NB4 (cell line): ENCODE data around the gene SYP.
"Not testable (repeated sequence)": the region's sequence is repeated elsewhere in the genome, so short reads cannot be mapped to it uniquely, and the experiment has no call there.

Experiments
- DNase-seq: peaks from one replicate; pipeline ENCODE4 v3.0.0; 2010; ENCODE audit warnings: low read depth
- H3K4me3 ChIP-seq: one replicate; pipeline ENCODE4 v1.5.1; 2011; ENCODE audit warnings: mild to moderate bottlenecking, low read depth, low read length, moderate library complexity
- CTCF ChIP-seq: IDR thresholded peaks from one replicate; pipeline ENCODE4 v1.5.1; 2012; ENCODE audit warnings: low read depth, low read length
- MYC ChIP-seq: IDR thresholded peaks from 2 replicates; pipeline ENCODE4 v1.6.1; 2011; ENCODE audit warnings: low read depth, low read length
- POLR2A ChIP-seq: IDR thresholded peaks from 2 replicates; pipeline ENCODE4 v1.6.1; 2011; ENCODE audit warnings: mild to moderate bottlenecking; ENCODE audit not compliant: insufficient read length; ENCODE audit errors: extremely low read depth
- TF ChIP-seq, protein P1 (sequence below): IDR thresholded peaks from 2 replicates; pipeline ENCODE4 v1.6.1; 2011; ENCODE audit warnings: low read depth, low read length

The SYP gene

DNA sequence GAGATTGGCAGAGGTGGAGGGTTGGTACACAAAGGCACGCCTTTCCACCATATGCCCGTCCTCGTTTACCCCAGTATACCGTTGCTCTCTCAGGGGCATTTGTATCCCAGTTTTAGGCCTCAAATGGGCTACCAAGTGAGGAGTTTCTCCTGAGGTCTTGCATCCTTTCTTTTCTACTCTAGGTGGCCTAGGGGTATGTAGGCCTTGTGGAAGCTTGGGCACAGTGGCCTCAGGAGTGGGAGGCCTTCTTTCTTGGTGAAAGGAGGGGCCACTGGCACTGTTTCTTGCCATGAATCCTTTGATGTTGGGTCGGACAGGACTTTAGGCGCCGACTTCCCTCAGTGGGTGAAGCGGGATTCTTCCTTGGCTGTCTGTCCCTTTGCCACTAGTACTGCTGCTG is 52.7 kb downstream of the SYP start:
- H3K4me3 ChIP-seq: no peak overlapping the region
- no peak for TF ChIP-seq MYC
- TF ChIP-seq, protein P1, sequence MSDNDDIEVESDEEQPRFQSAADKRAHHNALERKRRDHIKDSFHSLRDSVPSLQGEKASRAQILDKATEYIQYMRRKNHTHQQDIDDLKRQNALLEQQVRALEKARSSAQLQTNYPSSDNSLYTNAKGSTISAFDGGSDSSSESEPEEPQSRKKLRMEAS: no peak
- no peak for TF ChIP-seq CTCF
- no peak for TF ChIP-seq POLR2A
- DNase-seq: no peak

- DNase-seq, H3K4me3 ChIP-seq: not testable (repeated sequence)
Measured at GRCh38 chrX:49143154-49143553, 56.8 kb downstream of the SYP start.

- peak; percentile 27 for TF ChIP-seq CTCF
- peak; percentile 41 for DNase-seq
Measured at GRCh38 chrX:49142264-49142663, 57.7 kb downstream of the SYP start.

DNA sequence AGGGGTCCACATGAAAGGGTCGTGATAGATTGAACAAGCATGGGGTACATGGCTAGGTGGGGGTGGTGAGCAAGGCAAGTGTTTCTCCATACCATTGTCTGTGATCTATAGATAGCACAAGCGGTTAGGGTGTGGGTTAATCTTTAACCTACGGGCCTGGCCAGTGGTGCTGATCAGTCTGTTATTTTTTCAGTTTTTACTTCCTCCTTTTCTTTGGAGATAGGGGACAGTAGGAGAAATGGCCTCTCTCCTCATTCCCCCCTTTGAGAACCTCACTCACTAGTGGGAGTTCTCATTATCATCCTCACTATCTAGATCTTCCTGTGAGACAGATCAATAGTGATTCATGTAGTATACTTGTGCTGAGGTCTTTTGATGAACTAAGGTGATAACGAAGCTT is 60.3 kb downstream of the SYP start:
- no peak for DNase-seq
- TF ChIP-seq MYC (no peak), POLR2A (no peak), CTCF (no peak)
- TF ChIP-seq, protein P1: no peak
- H3K4me3 ChIP-seq: no peak overlapping the region

More at GRCh38 chrX:49142264-49142663, 57.7 kb downstream of the SYP start:
- H3K4me3 ChIP-seq: not testable (repeated sequence)
